GM12874 (cell line): Measurements from ENCODE around the gene CC2D2B.

Experiments used
- TF ChIP-seq, protein P1 (sequence below): IDR thresholded peaks from 2 replicates; pipeline ENCODE4 v1.5.1; 2011; ENCODE audit warnings: low read depth, mild to moderate bottlenecking, control low read depth, low read length, moderate library complexity; ENCODE audit not compliant: insufficient read depth

Gene CC2D2B

DNA sequence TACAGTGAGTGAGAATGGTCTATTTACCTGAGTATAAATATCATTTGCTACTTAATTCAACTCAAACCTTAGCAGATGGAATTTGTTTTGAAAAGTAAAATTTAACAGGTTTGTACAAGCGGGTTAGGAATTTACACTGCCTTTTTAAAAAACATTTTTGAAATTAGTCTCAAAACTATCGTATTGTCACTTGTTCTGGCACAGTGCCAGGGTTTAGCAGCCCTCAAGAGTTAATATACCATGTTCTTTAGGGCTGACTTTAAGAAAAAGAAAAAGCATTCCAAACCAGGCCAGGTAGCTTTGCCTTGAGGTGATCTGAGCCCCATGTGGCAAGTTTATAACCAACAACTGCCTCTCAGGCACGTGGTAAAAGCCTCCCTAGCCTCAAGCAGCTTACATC, 153.5 kb downstream of the CC2D2B start:
- TF ChIP-seq, protein P1, sequence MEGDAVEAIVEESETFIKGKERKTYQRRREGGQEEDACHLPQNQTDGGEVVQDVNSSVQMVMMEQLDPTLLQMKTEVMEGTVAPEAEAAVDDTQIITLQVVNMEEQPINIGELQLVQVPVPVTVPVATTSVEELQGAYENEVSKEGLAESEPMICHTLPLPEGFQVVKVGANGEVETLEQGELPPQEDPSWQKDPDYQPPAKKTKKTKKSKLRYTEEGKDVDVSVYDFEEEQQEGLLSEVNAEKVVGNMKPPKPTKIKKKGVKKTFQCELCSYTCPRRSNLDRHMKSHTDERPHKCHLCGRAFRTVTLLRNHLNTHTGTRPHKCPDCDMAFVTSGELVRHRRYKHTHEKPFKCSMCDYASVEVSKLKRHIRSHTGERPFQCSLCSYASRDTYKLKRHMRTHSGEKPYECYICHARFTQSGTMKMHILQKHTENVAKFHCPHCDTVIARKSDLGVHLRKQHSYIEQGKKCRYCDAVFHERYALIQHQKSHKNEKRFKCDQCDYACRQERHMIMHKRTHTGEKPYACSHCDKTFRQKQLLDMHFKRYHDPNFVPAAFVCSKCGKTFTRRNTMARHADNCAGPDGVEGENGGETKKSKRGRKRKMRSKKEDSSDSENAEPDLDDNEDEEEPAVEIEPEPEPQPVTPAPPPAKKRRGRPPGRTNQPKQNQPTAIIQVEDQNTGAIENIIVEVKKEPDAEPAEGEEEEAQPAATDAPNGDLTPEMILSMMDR: no peak

DNA sequence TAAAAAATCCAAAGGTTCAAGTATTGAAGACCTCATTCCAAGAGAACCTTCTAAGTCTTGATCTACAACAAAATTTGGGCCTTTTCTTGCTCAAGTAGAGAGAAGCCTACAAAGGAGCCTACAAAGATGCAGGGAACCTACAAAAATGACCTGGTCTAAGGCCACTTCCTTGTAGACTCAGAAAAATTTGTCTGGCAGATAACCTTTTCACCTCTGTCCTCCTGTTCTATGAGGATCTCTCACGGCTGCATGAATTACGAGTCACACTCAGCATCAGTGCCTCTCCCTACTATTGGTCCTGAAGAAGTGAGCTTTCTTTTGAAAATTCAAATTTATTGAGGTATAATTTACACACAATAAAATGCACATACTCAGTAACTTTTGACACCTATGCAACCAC, 164.9 kb downstream of the CC2D2B start:
- TF ChIP-seq, protein P1: no peak

DNA sequence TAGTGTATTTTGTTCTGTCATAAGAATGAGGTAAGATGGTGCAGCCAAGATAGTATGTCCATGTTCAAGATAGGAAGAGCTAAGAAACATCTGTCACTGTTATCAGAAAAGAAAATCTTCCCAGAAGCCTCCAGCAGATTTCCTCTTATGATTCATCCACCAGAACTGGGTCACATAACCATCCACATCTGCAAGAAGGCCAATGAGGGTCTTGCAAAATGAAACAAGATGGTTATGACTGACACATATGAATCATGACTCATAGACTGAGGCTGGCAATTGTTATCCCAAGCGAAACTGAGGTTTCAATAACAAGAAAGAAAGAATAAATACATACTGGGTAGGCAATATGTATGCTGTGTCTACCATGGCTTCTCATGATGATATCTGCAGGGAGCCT, 165.9 kb downstream of the CC2D2B start:
- TF ChIP-seq, protein P1: no peak

DNA sequence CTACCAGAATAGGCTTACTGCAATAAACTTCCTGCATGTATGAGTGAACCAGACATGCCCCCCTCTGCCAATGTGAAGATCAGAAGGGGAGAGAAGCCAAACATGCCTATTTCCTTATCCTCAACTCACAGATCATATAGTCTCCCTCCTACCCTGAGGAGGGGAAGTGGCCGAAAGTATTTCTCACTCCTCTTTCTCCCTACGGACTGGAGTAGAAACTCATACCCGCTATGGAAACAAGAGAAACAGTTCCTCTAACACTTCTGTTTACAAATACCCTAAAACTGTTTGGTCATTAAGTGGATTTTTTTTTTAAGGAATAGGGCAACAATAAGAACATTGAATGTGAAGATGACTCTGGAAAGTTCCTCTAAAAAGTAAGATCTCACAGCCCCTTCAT, 167.0 kb downstream of the CC2D2B start:
- TF ChIP-seq, protein P1: no peak

DNA sequence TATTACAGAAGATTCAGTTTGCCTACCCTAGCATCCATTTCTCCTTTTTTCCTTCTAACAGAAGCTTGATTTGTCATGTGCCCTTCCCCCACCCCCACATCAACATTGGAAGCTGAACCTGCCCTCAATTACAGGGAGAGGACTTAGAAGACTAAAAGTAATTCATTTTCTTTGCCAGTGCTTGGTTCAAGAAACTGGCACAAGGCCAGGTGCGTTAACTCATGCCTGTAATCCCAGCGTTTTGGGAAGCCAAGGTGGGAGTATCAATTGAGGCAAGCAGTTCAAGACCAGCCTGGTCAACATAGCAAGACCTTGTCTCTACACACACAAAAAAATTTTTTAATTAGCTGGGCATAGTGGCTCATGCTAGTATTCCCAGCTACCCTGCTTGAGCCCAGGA, 168.2 kb downstream of the CC2D2B start:
- TF ChIP-seq, protein P1: no peak

DNA sequence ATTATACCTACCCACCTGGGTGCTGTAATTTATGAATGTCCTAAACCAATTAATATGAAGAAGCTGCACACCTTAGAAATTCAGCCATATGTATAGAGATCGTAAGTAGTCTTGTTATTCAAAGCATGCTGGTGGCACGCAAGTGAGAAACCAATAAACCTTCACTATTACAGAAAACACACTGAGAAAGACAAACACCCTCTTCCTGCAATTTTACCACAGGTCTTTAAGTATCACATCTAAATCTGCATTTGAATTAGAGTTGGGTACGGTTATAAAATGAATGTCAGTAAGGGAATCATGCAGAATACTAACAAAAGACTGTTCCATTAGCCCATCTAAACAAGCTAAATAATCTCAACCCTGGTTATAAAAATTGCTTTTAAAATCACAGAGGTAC, 169.4 kb downstream of the CC2D2B start:
- TF ChIP-seq, protein P1: no peak

DNA sequence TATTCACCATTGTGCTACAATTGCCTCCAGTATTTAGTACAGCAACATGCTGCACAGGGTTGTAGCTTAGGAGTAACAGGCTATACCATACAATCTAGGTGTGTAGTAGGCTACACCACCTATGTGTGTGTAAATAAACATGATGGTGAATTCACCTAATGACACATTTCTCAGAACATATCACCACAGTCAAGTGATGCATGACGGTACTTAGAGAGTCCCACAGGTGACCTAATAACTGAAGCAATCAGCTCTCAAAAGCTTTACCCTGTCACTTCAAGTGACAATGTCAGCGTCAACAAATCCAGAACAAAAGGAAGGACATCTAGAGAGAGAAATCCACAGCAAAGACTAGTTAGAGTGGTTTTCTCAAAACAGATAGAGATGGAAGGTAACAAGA, 174.4 kb downstream of the CC2D2B start:
- TF ChIP-seq, protein P1: no peak
